ENCODE measurements around the gene MICAL2.

The MICAL2 gene

GRCh38 chr11:12166299-12167060 lies 56.1 kb downstream of the MICAL2 start:
- no peak for DNase-seq (ENCODE audit: low read depth, low spot score)
- no peak overlapping the region for H3K27ac ChIP-seq
- TF ChIP-seq POLR2AphosphoS5 (IDR thresholded peaks at IDR 0.05; ENCODE audit: borderline replicate concordance, low read depth, low read length) (no peak), FOXP2 (optimal IDR thresholded peaks at IDR 0.05; ENCODE audit: control extremely low read depth, extremely low read length, insufficient read depth) (no peak), EZH2 (IDR thresholded peaks at IDR 0.05) (no peak)
- H3K9ac ChIP-seq (ENCODE audit: insufficient read length), result no peak overlapping the region
- H3K9me3 ChIP-seq (ENCODE audit: low read depth, low read length), result no peaks in the 10 kb centered on the region
- no peak overlapping the region for H3K4me3 ChIP-seq
- no peaks in the 10 kb centered on the region for H3K36me3 ChIP-seq (ENCODE audit: insufficient read depth, low read length)

GRCh38 chr11:12167061-12168000 lies 56.9 kb downstream of the MICAL2 start:
- TF ChIP-seq POLR2AphosphoS5 (IDR thresholded peaks at IDR 0.05; ENCODE audit: borderline replicate concordance, low read depth, low read length) (no peak), EZH2 (IDR thresholded peaks at IDR 0.05) (no peak), FOXP2 (optimal IDR thresholded peaks at IDR 0.05; ENCODE audit: control extremely low read depth, extremely low read length, insufficient read depth) (no peak)
- no peak for DNase-seq (ENCODE audit: low read depth, low spot score)
- Histone ChIP-seq H3K27ac (no peak overlapping the region), H3K9me3 (ENCODE audit: low read depth, low read length) (no peaks in the 10 kb centered on the region), H3K4me3 (no peak overlapping the region), H3K36me3 (ENCODE audit: insufficient read depth, low read length) (no peaks in the 10 kb centered on the region), H3K9ac (ENCODE audit: insufficient read length) (no peak overlapping the region)

GRCh38 chr11:12168114-12168513 lies 57.7 kb downstream of the MICAL2 start:
- Histone ChIP-seq H3K9ac (ENCODE audit: insufficient read length) (no peak overlapping the region), H3K27ac (no peak overlapping the region), H3K9me3 (ENCODE audit: low read depth, low read length) (no peaks in the 10 kb centered on the region), H3K36me3 (ENCODE audit: insufficient read depth, low read length) (no peaks in the 10 kb centered on the region), H3K4me3 (no peak overlapping the region)
- no peak for TF ChIP-seq EZH2 (IDR thresholded peaks at IDR 0.05)
- TF ChIP-seq FOXP2 (optimal IDR thresholded peaks at IDR 0.05; ENCODE audit: control extremely low read depth, extremely low read length, insufficient read depth), result no peak
- no peak for TF ChIP-seq POLR2AphosphoS5 (IDR thresholded peaks at IDR 0.05; ENCODE audit: borderline replicate concordance, low read depth, low read length)
- DNase-seq (ENCODE audit: low read depth, low spot score), result no peak

GRCh38 chr11:12169822-12170221 lies 59.4 kb downstream of the MICAL2 start:
- Histone ChIP-seq H3K36me3 (ENCODE audit: insufficient read depth, low read length) (no peaks in the 10 kb centered on the region), H3K9me3 (ENCODE audit: low read depth, low read length) (no peaks in the 10 kb centered on the region), H3K9ac (ENCODE audit: insufficient read length) (no peak overlapping the region), H3K27ac (no peak overlapping the region), H3K4me3 (no peak overlapping the region)
- TF ChIP-seq FOXP2 (optimal IDR thresholded peaks at IDR 0.05; ENCODE audit: control extremely low read depth, extremely low read length, insufficient read depth) (no peak), POLR2AphosphoS5 (IDR thresholded peaks at IDR 0.05; ENCODE audit: borderline replicate concordance, low read depth, low read length) (no peak)
- no peak for DNase-seq (ENCODE audit: low read depth, low spot score)

DNA sequence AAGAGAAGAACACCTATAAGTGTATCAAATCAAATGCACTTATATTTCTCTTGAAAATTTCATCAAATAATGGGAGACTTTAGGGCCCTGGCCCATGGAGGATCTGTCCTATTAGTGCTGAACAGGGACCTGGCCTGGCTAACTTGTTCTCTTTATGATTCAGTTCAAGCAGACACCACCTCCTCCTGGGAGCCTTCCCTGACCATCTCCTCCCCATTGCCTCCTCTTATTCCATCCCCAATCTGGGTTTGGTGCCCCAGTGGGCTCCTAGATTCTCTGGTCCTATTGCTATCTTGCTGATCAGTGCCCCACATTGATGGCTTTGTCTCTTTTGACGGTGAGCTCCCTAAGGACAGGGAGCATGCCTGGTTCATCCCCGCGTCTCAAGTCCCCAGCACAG lies 60.1 kb downstream of the MICAL2 start:
- H3K36me3 ChIP-seq (ENCODE audit: insufficient read depth, low read length), result no peaks in the 10 kb centered on the region
- DNase-seq (ENCODE audit: low read depth, low spot score), result no peak
- H3K9me3 ChIP-seq (ENCODE audit: low read depth, low read length), result no peaks in the 10 kb centered on the region
- no peak for TF ChIP-seq POLR2AphosphoS5 (IDR thresholded peaks at IDR 0.05; ENCODE audit: borderline replicate concordance, low read depth, low read length)
- no peak for TF ChIP-seq FOXP2 (optimal IDR thresholded peaks at IDR 0.05; ENCODE audit: control extremely low read depth, extremely low read length, insufficient read depth)
- no peak for TF ChIP-seq EZH2 (IDR thresholded peaks at IDR 0.05)
- no peak overlapping the region for H3K9ac ChIP-seq (ENCODE audit: insufficient read length)
- H3K4me3 ChIP-seq, result no peak overlapping the region
- H3K27ac ChIP-seq, result no peak overlapping the region

DNA sequence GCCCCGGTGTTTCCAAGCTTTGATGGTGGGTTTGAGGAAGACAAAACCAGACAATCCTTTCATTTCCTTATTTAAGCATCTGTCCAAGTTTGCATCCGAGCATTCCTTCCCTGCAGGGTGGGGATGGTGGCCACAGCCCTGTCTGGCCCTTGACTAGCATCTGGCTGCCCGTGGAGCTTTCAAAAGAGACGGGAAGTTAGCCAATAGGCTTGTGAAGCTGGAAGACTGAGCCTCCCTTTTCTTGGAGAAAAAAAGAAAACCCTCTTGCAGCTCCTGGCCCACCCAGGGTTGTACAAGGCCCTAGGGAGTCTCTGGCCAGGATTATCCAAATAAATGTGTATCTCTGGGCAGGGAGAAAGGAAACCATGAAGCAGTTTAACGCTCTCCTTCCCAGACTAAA lies 60.6 kb downstream of the MICAL2 start:
- no peak for DNase-seq (ENCODE audit: low read depth, low spot score)
- Histone ChIP-seq H3K9me3 (ENCODE audit: low read depth, low read length) (no peaks in the 10 kb centered on the region), H3K4me3 (no peak overlapping the region), H3K9ac (ENCODE audit: insufficient read length) (no peak overlapping the region), H3K36me3 (ENCODE audit: insufficient read depth, low read length) (no peaks in the 10 kb centered on the region), H3K27ac (no peak overlapping the region)
- TF ChIP-seq POLR2AphosphoS5 (IDR thresholded peaks at IDR 0.05; ENCODE audit: borderline replicate concordance, low read depth, low read length) (no peak), EZH2 (IDR thresholded peaks at IDR 0.05) (no peak), FOXP2 (optimal IDR thresholded peaks at IDR 0.05; ENCODE audit: control extremely low read depth, extremely low read length, insufficient read depth) (no peak)

DNA sequence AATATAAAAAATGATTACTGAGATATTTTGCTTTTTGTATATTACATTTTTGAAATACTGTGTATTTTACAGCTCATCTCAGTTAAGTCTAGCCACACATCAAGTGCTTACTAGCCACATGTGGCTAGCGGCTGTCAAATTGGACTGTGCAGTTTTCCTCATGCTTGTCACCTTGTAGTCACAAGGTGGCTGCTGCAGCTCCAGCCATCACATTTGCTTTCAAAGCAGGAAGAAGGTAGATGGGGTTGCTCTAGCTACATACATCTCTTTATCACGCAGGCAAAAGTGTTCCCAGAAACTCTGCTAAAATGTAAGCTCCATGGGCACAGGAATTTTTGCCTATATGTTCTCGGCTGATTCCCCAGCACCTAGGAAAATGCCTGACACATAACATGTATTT lies 61.5 kb downstream of the MICAL2 start:
- Histone ChIP-seq H3K36me3 (ENCODE audit: insufficient read depth, low read length) (no peaks in the 10 kb centered on the region), H3K9me3 (ENCODE audit: low read depth, low read length) (no peaks in the 10 kb centered on the region), H3K27ac (no peak overlapping the region), H3K4me3 (no peak overlapping the region), H3K9ac (ENCODE audit: insufficient read length) (no peak overlapping the region)
- DNase-seq (ENCODE audit: low read depth, low spot score), result no peak
- no peak for TF ChIP-seq POLR2AphosphoS5 (IDR thresholded peaks at IDR 0.05; ENCODE audit: borderline replicate concordance, low read depth, low read length)

GRCh38 chr11:12172493-12173013 lies 62.2 kb downstream of the MICAL2 start:
- TF ChIP-seq POLR2AphosphoS5 (IDR thresholded peaks at IDR 0.05; ENCODE audit: borderline replicate concordance, low read depth, low read length) (no peak), EZH2 (IDR thresholded peaks at IDR 0.05) (no peak), FOXP2 (optimal IDR thresholded peaks at IDR 0.05; ENCODE audit: control extremely low read depth, extremely low read length, insufficient read depth) (no peak)
- no peak for DNase-seq (ENCODE audit: low read depth, low spot score)
- no peaks in the 10 kb centered on the region for H3K36me3 ChIP-seq (ENCODE audit: insufficient read depth, low read length)
- H3K9me3 ChIP-seq (ENCODE audit: low read depth, low read length), result no peaks in the 10 kb centered on the region
- no peak overlapping the region for H3K27ac ChIP-seq
- no peak overlapping the region for H3K4me3 ChIP-seq
- no peak overlapping the region for H3K9ac ChIP-seq (ENCODE audit: insufficient read length)
